ENCODE data around the gene PRKN.
"Not testable (repeated sequence)": the region's sequence is repeated elsewhere in the genome, so short reads cannot be mapped to it uniquely, and the experiment has no call there.

Gene PRKN

GRCh38 chr6:162438980-162439379 is 288.6 kb downstream of the PRKN start:
- no peak for DNase-seq

GRCh38 chr6:162435071-162435470 is 292.5 kb downstream of the PRKN start:
- DNase-seq, result no peak

- DNase-seq, result no peak
Observed at GRCh38 chr6:162421004-162421403, 306.6 kb downstream of the PRKN start.

DNA sequence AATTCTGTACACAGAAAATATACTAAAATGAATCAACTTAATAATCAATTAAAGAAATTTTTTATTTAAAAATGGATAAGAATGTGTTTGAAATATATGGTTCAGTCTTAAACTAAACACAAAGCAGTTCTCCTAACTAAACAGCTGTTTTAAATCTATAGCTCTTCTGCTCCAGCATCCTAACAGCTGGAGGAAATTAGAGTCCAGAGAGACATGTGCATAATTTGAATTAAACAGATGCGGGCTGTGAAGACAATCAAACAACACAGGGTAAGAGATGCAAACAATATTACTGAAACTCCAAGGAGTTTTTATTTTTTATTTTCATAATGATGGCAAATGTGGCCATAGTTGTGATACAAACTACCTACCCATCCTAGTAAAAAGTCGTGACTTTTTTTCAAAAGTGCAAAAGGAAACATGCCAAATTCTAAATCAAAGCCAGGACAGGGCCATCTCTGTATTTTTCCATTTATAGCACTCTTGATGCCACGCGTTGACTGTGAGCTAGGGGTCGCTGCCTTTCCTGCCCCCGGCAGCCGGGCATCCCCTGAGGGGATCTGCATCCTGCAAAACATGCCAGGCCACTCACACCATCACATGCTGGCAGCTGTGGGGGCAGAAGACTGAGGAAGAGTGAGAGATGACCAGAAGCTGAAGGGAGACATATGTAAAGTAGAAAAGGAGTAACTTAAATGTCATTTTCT is 310.6 kb downstream of the PRKN start:
- no peak for DNase-seq

- no peak for DNase-seq
Observed at GRCh38 chr6:162416307-162416706, 311.3 kb downstream of the PRKN start.

- no peak for DNase-seq
Observed at GRCh38 chr6:162409741-162410691, 317.6 kb downstream of the PRKN start.

DNA sequence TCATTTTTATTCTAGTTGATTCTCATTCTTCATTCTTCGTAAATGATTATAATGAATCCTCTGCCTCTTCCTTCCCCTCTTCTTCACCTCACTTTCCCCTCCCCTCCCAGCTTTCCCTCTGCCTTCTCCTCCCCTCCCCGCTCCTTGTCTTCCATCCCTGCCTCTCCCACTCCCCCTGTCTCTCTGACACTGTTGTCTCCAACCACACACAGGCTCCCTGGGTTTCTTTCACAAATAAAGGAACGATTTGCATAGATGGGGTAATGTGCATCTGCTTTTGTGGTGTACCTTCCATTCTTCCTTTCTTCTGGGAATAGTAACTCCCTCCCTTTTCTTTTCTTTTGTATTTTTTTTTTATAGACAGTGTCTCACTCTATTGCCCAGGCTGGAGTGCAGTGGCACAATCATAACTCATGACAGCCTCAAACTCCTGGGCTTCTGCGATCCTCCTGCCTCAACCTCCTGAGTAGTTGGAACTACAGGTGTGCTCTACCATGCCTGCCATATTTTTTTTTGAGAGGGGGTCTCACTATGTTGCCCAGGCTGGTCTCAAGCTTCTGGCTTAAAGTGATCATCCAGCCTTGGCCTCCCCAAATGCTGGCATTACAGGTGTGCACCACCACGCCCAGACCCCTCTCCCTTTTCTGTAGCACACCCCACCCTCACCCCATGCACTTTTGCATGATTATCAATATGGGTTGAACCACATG is 318.6 kb downstream of the PRKN start:
- DNase-seq, result no peak

- DNase-seq, result no peak
Observed at GRCh38 chr6:162404951-162405350, 322.6 kb downstream of the PRKN start.

GRCh38 chr6:162403031-162403430 is 324.5 kb downstream of the PRKN start:
- DNase-seq, result no peak

- DNase-seq, result no peak
Observed at GRCh38 chr6:162395181-162395580, 332.4 kb downstream of the PRKN start.

DNA sequence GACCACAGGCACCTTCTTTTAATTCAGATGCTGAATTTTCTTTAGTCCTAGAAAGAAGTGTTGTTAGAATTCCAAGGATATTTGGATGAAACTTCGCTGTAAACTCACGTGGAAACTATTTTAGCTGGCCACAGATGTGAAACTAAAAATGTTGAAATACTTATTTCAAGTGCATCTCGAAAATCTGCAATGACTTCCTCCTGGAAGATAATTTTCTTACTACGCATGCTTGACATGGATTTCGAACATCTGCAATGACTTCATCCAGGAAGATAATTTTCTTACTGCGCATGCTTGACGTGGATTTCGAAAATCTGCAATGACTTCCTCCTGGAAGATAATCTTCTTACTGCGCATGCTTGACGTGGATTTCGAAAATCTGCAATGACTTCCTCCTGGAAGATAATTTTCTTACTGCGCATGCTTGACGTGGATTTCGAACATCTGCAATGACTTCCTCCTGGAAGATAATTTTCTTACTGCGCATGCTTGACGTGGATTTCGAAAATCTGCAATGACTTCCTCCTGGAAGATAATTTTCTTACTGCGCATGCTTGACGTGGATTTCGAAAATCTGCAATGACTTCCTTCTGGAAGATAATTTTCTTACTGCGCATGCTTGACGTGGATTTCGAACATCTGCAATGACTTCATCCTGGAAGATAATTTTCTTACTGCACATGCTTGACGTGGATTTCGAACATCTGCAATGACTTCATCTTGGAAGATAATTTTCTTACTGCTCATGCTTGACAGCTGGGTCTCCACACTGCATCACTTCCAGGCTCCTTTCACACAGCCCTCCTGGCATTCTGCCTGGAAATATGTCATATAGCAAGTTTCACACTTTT is 336.4 kb downstream of the PRKN start:
- not testable (repeated sequence) for DNase-seq

DNA sequence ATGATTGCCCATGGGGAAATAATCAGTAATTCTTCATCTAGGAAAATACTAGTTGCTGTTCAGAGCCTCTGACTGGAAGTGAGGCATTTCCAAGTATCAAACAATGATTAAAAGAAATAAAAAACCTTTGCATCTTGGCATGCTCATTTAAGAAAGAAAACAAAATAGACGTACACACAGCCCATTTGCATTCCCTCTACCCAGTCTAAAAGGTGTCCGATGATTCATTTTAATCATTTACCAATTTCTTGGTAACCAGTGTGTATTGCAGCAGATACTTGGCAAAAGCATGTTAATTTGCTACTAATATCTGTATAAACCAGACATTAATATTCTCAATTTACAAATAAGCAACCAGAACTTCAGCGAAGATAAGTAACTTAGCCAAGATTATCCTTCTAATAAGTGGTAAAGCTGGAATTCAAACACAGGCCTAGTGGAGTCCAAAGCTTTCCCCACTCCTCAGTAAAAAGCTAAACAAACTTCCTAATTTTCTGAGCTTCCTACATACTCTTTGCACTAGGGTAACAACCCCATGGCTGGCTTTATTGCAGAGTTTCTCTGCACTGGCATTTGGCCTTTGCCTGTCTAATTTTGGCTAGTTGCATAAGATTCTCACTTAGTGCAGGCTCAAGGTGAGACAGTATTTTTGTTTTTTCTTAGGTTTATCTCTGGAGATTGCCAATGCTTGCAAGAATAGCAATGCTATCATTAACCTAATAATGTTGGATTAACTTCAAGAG is 338.1 kb downstream of the PRKN start:
- no peak for DNase-seq

- no peak for DNase-seq
Observed at GRCh38 chr6:162388383-162388777, 339.2 kb downstream of the PRKN start.

DNA sequence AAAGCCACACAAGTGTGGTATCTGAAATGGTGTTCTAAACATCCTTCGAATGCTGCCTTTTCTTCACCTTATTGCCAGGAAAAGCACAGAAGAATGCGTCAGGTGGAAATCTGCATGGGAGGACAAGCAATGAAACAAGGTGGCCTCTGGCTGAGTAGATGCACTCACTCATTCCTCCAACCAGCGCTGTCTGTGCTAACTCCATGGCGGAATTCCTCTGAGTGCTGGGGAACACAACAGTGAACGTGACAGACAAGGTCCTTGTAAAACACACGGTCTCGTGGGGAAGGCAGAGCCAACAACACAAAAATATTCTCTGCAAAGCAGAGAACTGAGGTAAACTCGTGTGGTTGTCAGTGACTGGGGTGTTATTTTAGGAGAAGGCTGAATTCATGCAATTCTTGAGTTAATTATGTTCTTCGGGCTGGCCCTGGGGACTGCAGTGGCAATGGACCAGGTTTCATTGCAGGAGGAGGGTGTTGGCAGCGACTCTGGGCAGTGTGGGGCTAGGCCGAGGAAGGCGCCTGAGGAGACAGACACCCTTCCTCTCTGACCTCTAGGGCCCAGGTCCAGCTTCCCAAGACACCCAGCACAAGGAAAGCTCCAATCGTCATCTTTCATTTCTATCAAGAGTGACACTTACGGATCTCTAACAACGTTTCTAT is 339.7 kb downstream of the PRKN start:
- DNase-seq, result no peak

DNA sequence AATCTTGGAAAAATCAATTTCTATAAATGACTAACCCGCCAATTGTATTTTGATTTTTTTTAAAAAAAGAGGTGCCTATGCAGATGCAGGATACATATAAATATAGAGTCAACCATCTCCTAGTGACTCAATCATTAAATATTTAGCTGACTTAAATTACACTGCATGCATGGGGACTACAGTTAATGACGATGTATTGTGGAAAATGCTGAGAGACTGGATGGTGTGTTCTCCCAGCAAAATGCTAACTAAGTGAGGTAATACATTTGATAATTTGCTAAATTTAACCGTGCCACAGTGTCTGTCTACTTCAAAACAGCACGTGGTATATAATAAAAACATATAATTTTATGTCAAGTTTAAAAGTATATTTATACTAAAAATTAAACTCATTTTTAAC is 341.6 kb downstream of the PRKN start:
- no peak for DNase-seq

DNA sequence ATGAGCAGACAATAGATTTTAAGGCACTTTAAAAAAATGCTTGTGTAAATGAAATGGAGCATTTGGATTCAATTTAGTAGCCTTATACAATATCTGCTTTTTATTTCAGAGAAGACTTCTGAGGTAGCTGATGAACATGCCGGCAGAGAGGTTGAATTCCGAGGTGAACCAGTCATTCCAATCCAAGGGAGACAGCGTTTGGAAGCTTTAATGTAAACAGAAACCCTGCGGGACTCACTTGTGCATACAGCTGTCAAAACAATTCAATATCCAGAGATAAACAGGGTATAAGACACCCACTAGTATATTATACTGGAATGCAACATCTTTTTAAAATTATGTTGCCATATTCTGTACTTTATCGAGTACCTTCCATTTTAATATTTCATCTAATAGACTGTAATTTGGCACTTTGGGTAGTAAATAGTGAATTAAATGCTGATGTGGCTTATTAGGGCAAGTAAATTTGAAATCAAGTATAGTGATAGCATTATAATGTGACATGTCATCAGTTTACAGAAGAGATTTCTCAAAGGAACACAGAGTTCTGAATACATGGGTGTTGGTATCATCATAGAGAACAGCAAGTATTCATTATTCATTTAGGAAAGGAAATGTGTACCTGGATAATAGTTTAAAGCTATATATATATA is 347.7 kb downstream of the PRKN start:
- no peak for DNase-seq

DNA sequence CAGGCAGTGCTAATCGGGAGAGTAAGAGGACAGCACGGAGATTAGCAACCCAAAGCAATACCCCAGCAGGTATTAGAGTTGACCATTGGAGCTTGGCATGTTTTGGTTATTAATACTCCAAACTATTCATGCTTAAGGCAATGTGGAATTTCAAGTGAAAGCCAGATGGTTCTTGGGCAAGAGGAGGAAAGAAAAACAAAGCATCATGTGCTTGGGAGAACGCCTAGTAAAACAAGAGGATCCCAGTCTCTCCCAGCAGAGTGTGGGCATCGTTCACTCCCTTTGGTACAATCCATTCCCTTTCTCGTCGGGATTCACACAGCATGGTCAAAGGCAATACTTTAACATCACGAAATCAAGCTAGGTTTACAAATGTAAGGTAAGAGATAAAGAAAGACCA is 349.8 kb downstream of the PRKN start:
- DNase-seq, result no peak

- no peak for DNase-seq
Observed at GRCh38 chr6:162373868-162374267, 353.7 kb downstream of the PRKN start.

DNA sequence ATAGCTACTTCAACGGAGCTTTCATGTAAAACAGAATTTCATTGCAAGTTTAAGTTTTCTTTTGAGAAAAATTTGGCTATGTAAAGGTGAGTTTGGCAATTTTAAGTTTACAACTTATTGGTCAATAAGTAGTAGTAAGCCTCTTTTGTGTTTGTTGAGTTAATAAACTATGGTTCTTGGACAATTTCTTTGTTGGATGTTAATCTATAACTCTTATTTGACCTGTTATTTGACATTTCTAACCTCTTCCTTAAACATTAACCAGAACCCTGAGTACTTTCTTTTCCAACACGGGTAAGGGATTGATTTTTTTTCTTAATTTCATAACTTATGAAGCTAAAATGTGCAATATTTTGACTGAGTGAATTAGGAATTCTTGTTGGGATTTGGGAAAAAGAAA is 354.4 kb downstream of the PRKN start:
- DNase-seq, result no peak

DNA sequence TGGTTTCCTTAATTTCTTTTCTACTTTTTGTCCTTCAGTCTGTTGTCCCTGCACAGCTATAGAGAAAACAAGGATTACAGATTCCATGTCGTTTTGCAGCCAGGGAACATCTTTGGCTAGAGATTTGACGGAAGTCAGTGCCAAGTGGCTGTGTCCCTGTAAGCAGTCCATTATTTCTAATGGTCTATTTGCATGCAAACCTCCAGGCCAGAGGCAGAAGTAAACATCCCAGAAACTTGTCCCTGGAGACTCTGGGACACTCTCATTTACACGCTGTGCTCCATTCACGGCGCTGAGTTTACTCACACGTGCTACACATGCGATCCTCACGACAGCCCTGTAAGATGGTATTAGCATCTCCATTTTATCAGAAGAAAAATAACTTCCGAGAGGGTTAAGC is 355.5 kb downstream of the PRKN start:
- DNase-seq, result no peak

- DNase-seq, result no peak
Observed at GRCh38 chr6:162371121-162371520, 356.4 kb downstream of the PRKN start.
